ENCODE data around the gene EPB41L5.
"Not testable (repeated sequence)": the region's sequence is repeated elsewhere in the genome, so short reads cannot be mapped to it uniquely, and the experiment has no call there.

The EPB41L5 gene

GRCh38 chr2:120199817-120200459 lies 187.1 kb downstream of the EPB41L5 start:
- not testable (repeated sequence) for DNase-seq (ENCODE audit: low read depth)

- no peak for DNase-seq (ENCODE audit: low read depth)
These were observed 190.6 kb downstream of the EPB41L5 start for GRCh38 chr2:120203251-120204021.

GRCh38 chr2:120204022-120204405 lies 191.1 kb downstream of the EPB41L5 start:
- DNase-seq (ENCODE audit: low read depth): no peak

DNA sequence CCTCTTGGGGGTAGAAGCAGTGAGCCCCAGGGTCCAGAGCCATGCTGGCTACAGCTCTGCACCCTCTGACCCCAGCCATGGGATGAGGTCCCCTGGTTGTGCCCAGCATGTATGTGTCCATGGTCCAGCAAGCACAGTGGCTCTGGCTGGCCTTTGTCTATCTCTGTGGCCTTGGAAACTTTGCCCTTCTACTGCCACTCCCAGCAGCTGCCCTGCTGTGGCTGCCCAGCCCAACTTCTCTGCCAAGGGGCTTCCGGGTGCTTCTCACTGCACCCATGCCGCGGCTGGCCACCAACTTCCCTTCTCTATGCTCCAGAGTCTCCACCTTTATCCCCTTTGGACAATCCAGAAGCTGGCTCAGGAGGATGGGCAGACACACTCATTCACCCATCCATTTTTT lies 191.5 kb downstream of the EPB41L5 start:
- DNase-seq (ENCODE audit: low read depth): no peak

DNA sequence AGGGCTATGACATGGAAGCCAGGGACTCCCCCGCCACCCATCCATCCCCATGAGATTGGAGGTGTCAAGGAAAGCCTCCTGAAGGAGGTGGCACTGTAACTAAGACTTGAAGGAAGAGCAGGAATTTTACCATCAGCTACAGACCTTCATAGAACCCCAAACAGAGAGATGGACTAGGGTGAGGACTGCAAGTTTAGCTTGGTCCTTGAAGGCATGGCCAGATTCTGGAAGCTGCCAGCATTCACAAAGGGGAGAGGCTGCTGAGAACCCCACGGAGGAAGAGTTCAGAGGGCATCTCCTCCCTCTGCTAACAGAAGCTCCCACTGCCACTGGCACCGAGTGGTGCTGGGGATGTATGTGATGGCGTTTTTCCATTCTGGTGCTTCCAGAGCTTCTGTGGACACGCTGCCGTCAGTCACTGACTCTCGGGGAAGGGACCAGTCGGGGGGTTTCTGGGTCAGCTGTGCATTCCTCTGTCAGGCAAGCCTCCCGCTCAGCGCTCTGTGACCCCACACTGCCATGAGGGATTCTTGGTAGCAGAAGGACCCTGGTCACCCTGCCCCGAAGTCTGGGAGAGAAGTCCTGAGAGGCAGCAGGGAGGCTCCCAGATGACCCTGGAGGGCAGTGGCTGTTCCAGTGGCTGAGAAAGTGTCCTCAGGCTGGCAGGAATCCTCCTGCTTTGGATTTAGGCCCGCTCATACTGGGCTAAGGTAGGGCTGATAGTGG lies 192.2 kb downstream of the EPB41L5 start:
- no peak for DNase-seq (ENCODE audit: low read depth)

GRCh38 chr2:120206022-120206581 lies 193.2 kb downstream of the EPB41L5 start:
- DNase-seq (ENCODE audit: low read depth): no peak

DNA sequence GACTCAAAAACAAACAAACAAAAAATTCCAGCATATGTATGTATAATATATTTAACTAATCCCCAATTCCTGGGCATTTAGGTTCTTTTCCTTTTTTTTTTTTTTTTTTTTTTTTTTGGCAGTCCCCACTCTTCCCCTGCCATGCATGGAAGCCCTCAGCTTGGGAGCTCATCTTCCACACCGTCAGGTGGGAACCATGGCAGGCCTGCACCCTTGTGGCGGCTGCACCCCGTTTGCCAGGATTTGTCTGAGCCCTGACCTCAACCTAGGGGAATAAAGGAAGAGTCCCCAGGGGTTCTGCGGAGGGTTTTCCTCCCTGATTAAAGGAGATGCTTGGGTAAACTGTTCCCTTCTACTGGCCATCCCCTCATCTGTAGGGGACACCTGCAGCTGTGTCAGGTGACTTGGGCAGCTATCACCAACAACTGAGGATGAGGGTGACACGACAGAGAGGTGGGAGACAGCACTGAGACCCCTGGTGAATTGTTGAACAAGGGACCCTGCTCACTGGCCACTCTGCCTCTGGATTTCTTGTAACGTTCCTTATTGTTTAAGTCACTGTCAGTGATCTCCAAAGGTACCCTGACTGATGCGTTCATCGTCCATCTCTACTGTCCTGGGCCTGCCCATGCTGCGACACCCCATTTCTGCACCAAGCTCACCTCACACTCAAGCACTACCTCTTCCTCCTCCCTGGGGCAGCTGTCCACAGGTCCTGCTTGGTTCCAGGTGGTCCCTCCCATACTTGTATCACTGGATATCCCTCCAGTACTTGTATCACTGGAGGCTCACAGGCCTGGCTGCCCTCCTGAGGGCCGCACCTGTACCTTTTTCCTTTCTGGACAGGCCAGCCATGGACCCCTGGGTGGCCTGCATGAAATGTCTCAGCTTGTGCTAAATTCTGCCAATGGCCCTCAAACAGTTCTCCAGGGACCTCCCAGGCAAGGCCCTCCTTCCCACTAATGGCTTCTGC lies 195.8 kb downstream of the EPB41L5 start:
- DNase-seq (ENCODE audit: low read depth): no peak

GRCh38 chr2:120209427-120210269 lies 196.8 kb downstream of the EPB41L5 start:
- no peak for DNase-seq (ENCODE audit: low read depth)

DNA sequence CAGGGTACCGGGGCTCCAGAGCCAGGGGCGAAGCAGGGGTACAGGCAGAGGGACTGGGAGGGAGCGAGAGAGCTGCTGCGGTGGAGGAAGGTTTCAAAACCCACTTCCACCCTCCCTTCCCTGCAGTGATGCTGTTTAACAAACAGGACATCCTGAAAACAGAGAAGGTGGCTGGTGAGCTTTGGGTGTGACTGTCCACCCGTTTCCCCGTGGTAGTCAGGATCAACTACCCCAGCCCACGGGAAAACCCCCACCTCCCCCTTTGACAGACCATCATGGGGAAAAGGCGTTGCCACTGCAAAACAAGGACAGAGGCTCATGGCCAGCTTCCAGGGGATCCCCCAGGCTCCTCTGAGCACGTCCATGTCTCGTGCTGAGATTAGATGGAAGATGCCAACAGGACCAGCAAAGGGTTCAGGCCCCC lies 197.4 kb downstream of the EPB41L5 start:
- no peak for DNase-seq (ENCODE audit: low read depth)

GRCh38 chr2:120218181-120218580 lies 205.3 kb downstream of the EPB41L5 start:
- DNase-seq (ENCODE audit: low read depth): no peak

GRCh38 chr2:120219291-120219690 lies 206.4 kb downstream of the EPB41L5 start:
- no peak for DNase-seq (ENCODE audit: low read depth)

- DNase-seq (ENCODE audit: low read depth): no peak
These were observed 206.9 kb downstream of the EPB41L5 start for GRCh38 chr2:120219766-120220165.

GRCh38 chr2:120220756-120221155 lies 207.9 kb downstream of the EPB41L5 start:
- DNase-seq (ENCODE audit: low read depth): no peak

DNA sequence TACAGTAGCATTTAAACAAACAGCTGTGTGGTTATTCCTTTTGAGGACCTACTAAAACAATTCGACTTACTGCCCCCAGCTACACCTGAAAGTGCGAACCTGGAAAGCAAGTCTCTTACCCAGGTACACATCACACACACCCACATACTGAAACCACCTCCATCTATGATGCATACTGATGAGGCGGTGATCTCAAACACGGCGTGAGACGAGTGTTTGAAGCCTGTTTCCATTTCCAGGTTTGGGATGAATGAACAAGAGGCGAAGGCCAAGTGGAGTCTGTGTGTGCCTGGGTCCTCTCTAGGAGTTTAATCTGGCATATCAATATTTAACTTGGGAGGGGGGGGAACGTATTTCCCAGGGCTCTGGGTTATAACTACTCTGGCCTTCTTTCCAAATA lies 208.7 kb downstream of the EPB41L5 start:
- no peak for DNase-seq (ENCODE audit: low read depth)

GRCh38 chr2:120222186-120223033 lies 209.5 kb downstream of the EPB41L5 start:
- DNase-seq (ENCODE audit: low read depth): no peak

DNA sequence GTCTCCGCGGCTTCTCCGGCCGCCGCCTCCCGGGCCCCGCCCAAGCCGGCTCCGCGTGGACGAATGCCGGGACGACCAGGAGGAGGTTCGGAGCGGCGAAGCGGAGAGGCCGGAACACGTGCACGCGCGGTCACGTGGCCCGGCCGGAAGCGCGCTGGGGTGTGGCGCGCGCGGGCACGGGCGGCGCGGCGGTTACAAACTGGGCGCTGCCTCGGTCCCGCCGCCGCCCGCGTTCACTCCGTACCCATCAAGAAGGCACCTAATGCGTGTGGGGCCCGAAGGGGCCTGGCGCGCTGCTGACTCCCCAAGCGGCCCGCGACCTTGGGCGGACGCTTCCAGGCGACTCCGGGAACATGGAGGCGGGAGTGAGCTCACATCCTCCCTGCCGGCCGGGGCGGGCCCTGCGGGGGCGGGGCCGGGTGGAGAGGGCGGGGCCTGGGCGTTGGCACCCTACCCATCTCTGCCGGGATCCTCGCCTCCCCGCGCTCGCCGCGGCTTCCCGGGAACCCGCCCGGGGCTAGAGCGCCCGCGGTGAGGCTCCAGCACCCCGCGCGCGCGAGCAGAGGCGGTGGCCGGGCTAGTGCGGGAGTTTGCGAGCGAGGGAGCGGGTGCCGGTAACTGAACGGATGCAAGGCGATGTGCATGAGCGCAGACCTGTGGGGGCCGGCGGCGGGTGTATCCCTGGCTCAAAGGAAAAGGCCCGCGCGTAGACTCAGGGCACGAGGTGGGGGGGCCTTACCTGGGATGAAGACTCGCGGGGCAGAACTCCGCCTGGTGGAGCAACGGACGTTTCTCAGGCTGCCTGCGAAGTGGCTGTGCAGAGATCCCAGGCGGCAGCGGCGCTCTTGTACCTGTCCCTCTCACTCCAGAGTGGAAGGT lies 210.4 kb downstream of the EPB41L5 start, which contains the start of gene TMEM185B:
TSS of gene TMEM185B (minus strand) at position 367 of the 879 bp plus-strand sequence. CDS start 424 bp downstream, outside the sequence.
- DNase-seq (ENCODE audit: low read depth): peak; percentile 75

- no peak for DNase-seq (ENCODE audit: low read depth)
These were observed 211.4 kb downstream of the EPB41L5 start for GRCh38 chr2:120224256-120224655.
